Stimulated activated CD8-positive, alpha-beta memory T cell treated with anti-CD3 and anti-CD28 coated beads, Interleukin-15, amount 100 ng/mL, for 1 hour (primary cell): ENCODE results near the gene SELENOM.
"Not testable (repeated sequence)": the region's sequence is repeated elsewhere in the genome, so short reads cannot be mapped to it uniquely, and the experiment has no call there.

Experiments
- DNase-seq: peaks from one replicate; pipeline ENCODE4 v3.0.0-alpha.2; 2020; ENCODE audit warnings: low read depth

SELENOM gene

DNA sequence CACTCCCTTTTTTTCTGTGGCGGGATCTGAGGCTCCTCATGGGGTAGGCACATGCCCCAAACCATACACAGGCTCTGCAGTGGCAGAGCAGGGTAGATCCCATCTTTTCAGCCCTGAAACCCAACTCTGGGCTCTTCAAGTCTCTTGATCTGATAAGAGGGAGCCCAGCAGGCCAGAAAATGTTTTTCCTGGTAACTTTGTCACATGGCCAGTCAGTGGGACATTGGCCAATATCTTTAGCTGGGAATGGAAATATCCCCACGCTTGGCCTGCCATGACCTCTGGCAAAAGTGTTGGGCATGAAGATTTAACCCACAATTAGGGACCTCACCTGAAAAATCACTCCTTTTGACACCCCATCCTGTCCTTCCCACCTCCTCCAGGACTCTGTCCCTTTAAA is 23.5 kb upstream of the SELENOM start:
- no peak for DNase-seq

DNA sequence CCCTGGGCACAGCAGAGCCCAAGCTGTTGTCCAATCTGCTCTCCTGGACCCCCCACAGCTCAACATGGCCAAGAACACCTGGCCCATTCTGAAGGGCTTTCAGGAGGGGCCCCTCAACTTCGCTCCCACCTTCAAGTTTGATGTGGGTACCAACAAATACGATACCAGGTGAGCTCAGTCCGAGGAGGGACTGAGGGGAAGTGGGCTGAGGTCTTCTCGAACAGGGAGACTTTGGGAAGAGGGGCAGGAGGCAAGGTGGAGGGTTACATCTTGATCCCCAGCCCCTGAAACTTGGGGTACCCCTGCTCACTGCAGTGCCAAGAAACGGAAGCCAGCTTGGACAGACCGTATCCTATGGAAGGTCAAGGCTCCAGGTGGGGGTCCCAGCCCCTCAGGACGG is 20.8 kb upstream of the SELENOM start:
- DNase-seq = no peak

- no peak for DNase-seq
Measured at GRCh38 chr22:31127181-31127772, 19.9 kb upstream of the SELENOM start.

DNA sequence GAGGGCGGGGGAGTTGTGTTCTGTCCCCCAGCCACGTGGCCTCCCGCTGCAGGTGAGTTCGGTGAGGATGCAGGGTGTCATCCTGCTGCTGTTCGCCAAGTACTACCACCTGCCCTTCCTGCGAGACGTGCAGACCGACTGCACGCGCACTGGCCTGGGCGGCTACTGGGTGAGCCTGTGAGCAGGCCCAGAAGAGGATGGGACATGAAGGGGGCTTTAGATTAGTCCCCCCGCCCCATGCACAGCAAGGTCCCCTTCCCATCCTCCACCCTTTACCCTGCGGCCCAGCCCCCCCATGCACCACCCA is 19.5 kb upstream of the SELENOM start:
- DNase-seq = no peak

DNA sequence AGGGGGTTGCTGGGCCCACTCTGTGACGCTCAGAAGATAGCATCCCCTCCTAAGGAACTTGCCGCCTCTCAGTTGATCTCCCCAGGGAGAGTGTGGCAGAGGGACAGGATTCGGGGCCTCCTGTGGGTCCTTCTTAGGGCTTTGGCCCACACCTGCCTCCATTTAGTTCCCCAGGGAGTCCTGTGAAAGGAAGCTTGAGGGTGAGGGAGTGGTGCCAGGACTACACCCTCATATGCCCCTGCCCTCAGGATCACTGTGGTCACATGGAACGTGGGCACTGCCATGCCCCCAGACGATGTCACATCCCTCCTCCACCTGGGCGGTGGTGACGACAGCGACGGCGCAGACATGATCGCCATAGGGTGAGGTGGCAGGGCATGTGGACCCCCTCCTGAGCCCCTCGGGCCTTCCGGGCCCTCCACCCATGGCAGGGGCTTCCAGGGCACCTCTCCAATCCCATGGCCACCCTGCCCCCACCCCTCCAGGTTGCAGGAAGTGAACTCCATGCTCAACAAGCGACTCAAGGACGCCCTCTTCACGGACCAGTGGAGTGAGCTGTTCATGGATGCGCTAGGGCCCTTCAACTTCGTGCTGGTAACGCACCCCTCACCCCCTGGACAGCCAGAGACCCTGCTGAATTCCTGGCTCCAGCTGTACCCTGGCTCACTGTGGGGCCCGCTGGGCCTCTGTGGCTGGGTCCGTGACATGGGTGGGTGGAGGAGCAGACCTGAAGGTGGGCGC is 18.9 kb upstream of the SELENOM start:
- DNase-seq = no peak

DNA sequence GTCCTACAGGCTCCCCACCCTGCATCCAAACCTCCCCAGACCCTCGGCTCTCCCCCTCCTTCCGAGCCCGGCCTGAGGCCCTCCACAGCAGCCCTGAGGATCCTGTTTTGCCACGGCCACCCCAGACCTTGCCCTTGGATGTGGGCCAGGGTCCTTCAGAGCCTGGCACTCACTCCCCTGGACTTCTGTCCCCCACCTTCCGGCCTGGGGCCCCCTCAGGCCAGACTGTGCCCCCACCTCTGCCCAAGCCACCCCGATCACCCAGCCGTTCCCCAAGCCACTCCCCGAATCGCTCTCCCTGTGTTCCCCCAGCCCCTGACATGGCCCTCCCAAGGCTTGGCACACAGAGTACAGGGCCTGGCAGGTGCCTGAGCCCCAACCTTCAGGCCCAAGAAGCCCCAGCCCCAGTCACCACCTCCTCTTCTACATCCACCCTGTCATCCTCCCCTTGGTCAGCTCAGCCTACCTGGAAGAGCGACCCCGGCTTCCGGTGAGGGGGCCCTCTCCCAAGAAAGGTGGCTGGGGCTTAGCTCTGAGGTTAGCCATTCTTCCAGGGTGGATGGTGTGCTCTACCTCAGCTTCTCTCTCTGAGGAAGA is 18.3 kb upstream of the SELENOM start:
- DNase-seq = no peak

- no peak for DNase-seq
Measured at GRCh38 chr22:31124811-31125465, 17.6 kb upstream of the SELENOM start.

DNA sequence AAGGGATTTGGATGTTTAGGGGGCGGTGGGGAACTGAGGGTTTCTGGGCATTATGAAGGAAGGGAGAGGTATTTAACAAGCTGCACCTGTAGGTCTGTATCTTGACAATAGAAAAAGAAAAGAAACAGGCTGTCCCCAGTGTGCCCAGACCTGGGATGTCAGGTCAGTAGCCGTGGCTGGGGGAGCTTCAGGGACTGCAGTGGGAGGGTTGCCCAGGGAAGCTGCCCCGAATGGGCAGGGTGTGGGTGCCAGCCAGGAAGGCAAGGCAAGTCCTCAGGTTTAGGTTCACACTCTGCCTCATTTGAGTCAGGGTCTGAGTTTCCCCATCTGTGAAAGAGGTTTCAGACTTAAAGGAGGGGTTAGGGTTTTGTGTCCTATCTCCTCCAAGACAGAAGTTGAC is 16.9 kb upstream of the SELENOM start:
- no peak for DNase-seq

DNA sequence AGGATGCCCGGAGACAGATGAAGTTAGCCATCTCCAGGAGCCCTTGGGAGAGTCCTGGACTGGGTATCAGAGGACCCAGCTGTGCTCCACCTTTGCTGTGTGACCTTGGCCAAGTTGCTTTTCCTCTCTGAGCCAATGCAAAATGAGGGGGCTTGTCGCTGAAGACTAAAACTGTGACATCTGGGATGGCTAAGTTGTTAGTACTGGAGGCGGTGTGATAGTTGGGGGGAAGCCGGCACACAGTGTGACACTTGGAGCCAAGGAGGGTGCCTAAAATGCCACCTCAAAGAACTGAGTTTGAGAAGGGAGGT is 15.9 kb upstream of the SELENOM start:
- DNase-seq = no peak

DNA sequence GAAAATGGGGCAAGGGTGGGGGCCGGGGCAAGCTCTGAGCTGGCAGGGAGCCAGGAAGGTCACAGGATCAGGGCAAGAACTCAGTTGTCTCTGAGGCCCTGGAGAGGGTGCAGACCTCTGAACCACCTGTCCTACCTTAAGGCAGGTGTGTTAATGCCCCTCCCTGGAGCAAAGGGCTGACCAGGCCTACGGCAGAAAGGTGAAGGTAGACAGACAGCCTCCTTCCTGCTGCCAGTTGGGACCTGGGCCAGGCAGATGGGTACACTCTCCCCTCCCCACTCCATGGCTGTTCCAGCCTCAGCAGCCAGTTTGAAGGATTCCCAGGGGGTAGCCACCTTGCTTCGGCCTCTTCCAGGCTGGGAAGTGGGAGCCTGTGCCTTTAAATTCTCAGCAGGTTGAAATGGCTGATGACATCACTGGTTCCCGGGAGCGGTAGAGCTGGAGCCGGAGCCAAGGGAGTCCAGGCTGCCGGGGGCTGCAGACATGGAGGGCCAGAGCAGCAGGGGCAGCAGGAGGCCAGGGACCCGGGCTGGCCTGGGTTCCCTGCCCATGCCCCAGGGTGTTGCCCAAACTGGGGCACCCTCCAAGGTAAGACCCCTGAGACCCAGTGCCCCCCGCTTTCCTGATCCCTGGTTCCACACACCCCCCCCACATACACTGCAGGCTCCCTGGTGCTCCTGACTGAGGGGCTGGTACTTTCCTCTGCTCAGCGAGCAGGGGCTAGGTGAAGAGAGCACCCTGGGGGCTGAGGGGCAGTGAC is 15.3 kb upstream of the SELENOM start, which contains the start of gene INPP5J:
Gene INPP5J (plus strand): TSS at position 435 of the 760 bp plus-strand sequence. CDS start 49 bp downstream, at position 484.
- no peak for DNase-seq

DNA sequence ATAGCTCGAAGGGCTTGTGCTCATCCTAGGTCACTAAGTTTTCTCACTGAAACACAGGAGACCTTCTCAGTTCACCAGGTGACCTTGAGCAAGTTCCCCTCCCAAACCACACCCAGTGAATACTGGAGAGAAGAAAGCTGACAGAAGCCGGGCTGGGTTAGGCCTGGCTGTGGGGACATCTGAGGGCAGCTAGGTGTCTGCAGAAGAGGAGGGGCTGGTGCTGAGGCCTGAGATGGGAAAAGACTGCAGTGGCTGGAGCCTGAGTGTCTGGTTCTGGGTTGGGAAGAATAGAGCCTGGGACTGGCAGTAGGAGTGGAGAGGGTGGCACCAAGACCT is 14.8 kb upstream of the SELENOM start:
- no peak for DNase-seq

DNA sequence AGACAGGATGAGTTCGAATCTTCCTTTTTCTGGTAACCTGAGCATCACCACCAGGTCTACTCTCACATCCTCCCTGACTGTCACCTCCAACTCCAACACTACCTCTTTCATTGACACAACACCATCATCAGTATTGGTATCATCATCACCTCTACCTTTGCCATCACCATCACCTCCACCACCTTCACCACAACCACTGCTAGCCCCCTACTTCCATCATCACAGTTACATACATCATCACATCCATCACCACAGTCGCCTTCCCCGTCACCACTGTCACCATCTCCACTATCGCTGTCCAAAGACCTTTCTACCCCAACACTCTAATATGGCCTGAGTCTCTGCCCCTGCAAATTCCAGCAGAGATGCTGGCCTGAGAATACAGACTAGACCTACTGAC is 14.0 kb upstream of the SELENOM start:
- no peak for DNase-seq

GRCh38 chr22:31120642-31121041 is 13.3 kb upstream of the SELENOM start:
- DNase-seq = no peak

DNA sequence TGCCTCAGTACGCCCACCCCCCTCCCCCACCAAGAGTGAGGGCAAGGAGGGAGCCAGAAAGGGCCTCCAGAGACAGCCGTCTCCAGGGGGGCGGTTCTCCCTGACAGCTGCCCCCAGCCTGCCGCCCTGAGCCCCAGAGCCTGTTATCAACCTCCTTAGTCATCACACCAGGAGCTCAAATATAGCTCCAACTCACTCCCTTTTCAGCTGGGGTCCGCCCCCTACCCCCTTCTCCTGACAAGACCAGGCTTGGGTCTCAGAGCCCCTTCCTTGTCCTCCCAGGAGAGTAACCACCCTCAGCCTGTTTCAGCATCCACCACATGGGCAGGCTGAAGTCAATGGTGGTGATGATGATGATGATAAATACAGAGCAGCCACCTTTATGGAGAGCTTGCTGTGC is 12.9 kb upstream of the SELENOM start:
- no peak for DNase-seq

DNA sequence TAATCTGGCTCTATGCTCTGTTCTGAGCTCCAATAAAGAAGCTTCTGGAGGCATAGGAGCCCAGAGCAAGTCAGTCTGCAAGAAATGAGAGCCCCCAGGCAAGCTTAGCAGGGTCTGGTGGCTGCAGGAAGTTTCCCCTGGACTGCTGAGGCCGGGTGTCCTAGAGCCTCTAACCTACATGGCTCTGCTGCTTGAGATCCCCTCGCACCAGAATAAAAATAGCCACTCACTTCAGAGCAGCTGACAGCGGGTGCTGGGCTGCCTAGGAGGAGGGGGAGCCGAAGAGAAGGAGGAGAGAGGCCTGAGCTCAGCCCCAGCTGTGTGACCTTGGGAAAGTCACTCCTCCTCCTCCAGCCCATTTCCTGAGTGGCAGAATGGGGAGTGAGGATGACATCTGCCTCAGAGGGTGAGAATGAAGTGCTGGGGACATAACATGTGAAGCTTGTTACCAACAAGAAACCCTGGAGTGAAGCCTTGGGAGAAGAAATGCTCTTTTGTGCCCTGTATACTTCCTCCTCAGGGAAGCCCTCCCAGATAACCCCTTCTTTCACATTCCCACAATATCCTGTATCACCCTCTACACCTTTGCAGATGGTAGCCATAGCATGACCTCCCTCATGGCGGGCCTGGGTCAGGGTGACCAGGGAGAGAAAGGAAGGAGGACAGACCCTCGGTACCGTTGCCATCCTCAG is 11.8 kb upstream of the SELENOM start:
- DNase-seq = no peak

DNA sequence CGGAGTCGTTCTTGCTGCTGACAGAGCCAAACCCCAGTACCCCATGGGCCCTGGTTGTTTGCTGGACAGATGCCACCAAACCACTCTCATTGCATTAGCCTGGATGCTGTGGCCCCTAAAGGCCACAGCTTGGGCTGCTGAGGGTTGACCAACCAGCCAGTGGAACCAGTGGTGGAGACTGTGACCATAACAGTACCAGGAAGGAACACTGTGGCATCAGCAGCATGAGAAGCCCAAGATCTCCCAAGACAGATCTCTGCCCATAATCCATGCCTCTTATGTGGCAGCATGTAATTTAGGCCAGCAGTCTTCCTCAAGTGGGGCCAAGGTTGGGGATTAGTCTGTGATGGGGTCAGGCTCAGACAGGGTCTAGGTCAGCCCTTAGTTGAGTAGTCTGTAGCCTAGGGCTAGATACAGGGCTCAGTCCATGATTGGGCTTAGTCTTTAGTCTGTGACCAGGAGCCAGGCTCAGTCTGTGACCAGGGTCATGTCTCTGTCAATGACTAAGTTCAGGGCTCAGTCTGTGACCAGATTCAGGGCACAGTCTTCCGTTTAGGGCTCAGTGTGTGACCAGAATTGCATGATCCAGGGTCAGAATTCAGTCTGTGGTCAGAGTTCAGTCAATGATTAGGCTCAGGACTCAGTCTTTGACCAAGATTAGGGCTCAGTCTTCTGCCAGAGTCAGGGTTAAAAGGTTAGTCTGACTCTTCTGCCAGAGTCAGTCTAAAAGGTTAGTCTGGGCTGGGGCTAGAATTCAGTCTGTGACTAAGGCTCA is 10.9 kb upstream of the SELENOM start:
- no peak for DNase-seq

DNA sequence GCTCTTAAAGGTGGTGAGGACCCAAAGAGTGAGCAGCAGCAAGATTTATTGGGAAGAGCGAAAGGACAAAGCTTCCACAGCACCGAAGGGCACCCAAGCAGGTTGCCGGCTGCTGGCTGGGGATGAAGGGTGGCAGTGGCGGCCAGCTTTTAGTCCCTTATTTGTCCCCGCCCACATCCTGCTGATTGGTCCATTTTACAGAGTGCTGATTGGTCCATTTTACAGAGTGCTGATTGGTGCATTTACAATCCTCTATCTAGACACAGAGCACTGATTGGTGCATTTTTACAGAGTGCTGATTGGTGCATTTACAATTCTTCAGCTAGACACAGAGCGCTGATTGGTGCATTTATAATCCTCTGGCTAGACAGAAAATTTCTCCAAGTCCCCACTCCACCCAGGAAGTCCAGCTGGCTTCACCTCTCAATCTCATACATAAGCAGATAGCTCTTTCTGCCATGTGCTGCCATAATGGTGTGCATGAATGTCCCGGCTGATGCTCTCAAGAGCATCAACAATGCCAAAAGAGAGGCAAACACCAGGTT is 5.3 kb upstream of the SELENOM start:
- not testable (repeated sequence) for DNase-seq

- no peak for DNase-seq
Measured at GRCh38 chr22:31107894-31108218, 488 bp upstream of the SELENOM start.

- DNase-seq = no peak
Measured at GRCh38 chr22:31106731-31107177, 614 bp downstream of the SELENOM start.

DNA sequence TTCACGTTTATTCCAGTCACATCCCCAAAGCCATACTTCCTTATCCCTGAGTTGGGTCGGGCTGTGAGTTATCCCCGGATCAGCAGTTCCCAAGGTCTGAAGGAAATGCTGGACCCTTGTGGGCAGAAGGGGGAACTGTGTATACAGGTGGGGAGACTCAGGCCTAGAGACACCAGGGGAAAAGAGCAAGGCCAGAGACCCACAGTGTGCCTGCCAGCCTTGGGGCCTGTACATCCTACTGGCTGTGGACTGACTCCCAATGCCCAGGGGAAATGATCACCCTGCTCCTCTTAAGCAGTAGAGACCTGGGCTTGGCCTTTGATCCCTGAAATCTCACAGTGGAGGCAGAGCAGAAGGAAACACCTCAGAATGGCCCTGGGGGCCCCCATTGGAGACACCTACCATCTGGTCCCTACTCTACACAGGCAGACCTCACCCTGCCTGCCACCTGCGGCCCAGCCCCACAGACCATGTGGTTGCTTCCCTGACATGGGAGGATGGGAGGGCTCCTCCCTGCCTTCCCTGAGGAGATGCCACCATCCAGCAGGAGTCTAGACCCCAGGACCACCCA is 1.3 kb downstream of the SELENOM start:
- no peak for DNase-seq
